NCI-H2081 treated with DMSO at 0.1 percent for 48 hours (cell line): ENCODE results near the gene SLC36A3.
"Not testable (repeated sequence)": the region's sequence is repeated elsewhere in the genome, so short reads cannot be mapped to it uniquely, and the experiment has no call there.

ENCODE experiments used
- DNase-seq: peaks from one replicate; lab custom pipeline; 2025; lab: John Stamatoyannopoulos, UW

The SLC36A3 gene

GRCh38 chr5:151237685-151238084 is 65.9 kb downstream of the SLC36A3 start:
- DNase-seq = no peak

- DNase-seq = no peak
Measured at GRCh38 chr5:151236888-151237287, 66.7 kb downstream of the SLC36A3 start.

- not testable (repeated sequence) for DNase-seq
Measured at GRCh38 chr5:151235239-151235571, 68.4 kb downstream of the SLC36A3 start.

- no peak for DNase-seq
Measured at GRCh38 chr5:151234476-151235238, 68.9 kb downstream of the SLC36A3 start.

GRCh38 chr5:151233616-151234085 is 69.9 kb downstream of the SLC36A3 start:
- DNase-seq = no peak

GRCh38 chr5:151231359-151231758 is 72.2 kb downstream of the SLC36A3 start:
- DNase-seq = no peak

GRCh38 chr5:151230048-151230680 is 73.4 kb downstream of the SLC36A3 start:
- DNase-seq = no peak

GRCh38 chr5:151228986-151229385 is 74.6 kb downstream of the SLC36A3 start:
- DNase-seq = no peak

- DNase-seq = no peak
Measured at GRCh38 chr5:151227918-151228447, 75.6 kb downstream of the SLC36A3 start.
